IMR-90 (cell line): Measurements from ENCODE around the gene BAZ2A. TPM values are rescaled to one million over a fixed set of nuclear protein-coding genes. Genes with fewer than 3 reads are reported as not detected.

ENCODE experiments used
- ATAC-seq: fragments of 200-7000 bp; cut with Tn5 transposase; 2 replicates; pipeline ENCODE4 v1.9.1; 2020; ENCODE audit warnings: low read depth, mild to moderate bottlenecking, moderate library complexity
- BruUV-seq: library from RNA; stranded (reverse); fragments of 400-500 nt; replicated peaks from 2 replicates; lab custom pipeline; 2021; lab: Mats Ljungman, UMichigan
- CTCF ChIA-PET: fragments of 300-600 bp; formaldehyde crosslinking; extraction: SDS; loops from one replicate; lab custom pipeline; 2021; ENCODE audit warnings: antibody characterized with exemption; lab: Yijun Ruan, JAX
- POLR2A ChIA-PET: fragments of 300-600 bp; sonication (Branson Sonifier 250); formaldehyde crosslinking; loops from one replicate; lab custom pipeline; 2022; ENCODE audit warnings: antibody characterized with exemption; ENCODE audit not compliant: unreplicated experiment; lab: Charles Lee
- DNase-seq: peaks from one replicate; pipeline ENCODE4 v3.0.0; 2013
- H2AFZ ChIP-seq: replicated peaks from 2 replicates; pipeline ENCODE3; 2013; ENCODE audit warnings: low read length, mild to moderate bottlenecking; ENCODE audit not compliant: poor library complexity
- H2AK5ac ChIP-seq: 2 replicates; pipeline ENCODE4 v1.6.1; 2013; ENCODE audit warnings: low read depth, low read length, inconsistent platforms
- H2AK9ac ChIP-seq: replicated peaks from 2 replicates; pipeline ENCODE3; 2013; ENCODE audit warnings: mild to moderate bottlenecking, low read depth, low read length, moderate library complexity; ENCODE audit not compliant: poor library complexity
- H2BK120ac ChIP-seq: 2 replicates; pipeline ENCODE4 v1.6.1; 2013; ENCODE audit warnings: low read depth, low read length, inconsistent platforms
- H2BK15ac ChIP-seq: 3 replicates; pipeline ENCODE4 v1.6.1; 2013; ENCODE audit warnings: low read depth, low read length, inconsistent platforms
- H2BK20ac ChIP-seq: 2 replicates; pipeline ENCODE4 v1.6.1; 2013; ENCODE audit warnings: low read depth, mild to moderate bottlenecking, inconsistent platforms, low read length, moderate library complexity
- H2BK5ac ChIP-seq: 2 replicates; pipeline ENCODE4 v1.6.1; 2013; ENCODE audit warnings: mild to moderate bottlenecking, low read depth, low read length, inconsistent platforms; ENCODE audit not compliant: poor library complexity, severe bottlenecking
- H3K14ac ChIP-seq: replicated peaks from 2 replicates; pipeline ENCODE4 v1.6.1; 2013; ENCODE audit warnings: low read depth, low read length, inconsistent platforms
- H3K18ac ChIP-seq: 2 replicates; pipeline ENCODE4 v1.6.1; 2013; ENCODE audit warnings: low read depth, low read length, control low read depth
- H3K23ac ChIP-seq: 2 replicates; pipeline ENCODE4 v1.6.1; 2013; ENCODE audit warnings: low read depth, low read length, inconsistent platforms
- H3K27ac ChIP-seq: 2 replicates; pipeline ENCODE4 v1.5.1; 2013; ENCODE audit warnings: mild to moderate bottlenecking, control low read depth, low read length; ENCODE audit not compliant: insufficient read depth
- H3K27me3 ChIP-seq: 2 replicates; pipeline ENCODE4 v1.6.1; 2013; ENCODE audit warnings: low read length; ENCODE audit not compliant: control insufficient read depth, insufficient read depth
- H3K36me3 ChIP-seq: 2 replicates; pipeline ENCODE4 v1.6.1; 2013; ENCODE audit warnings: low read length, mixed read lengths; ENCODE audit not compliant: control insufficient read depth, insufficient read depth
- H3K4ac ChIP-seq: 2 replicates; pipeline ENCODE4 v1.6.1; 2013; ENCODE audit warnings: low read depth, low read length, inconsistent platforms
- H3K4me1 ChIP-seq: 2 replicates; pipeline ENCODE4 v1.6.1; 2013; ENCODE audit warnings: low read length, mixed read lengths; ENCODE audit not compliant: control insufficient read depth, insufficient read depth
- H3K4me2 ChIP-seq: 2 replicates; pipeline ENCODE4 v1.6.1; 2013; ENCODE audit warnings: low read depth, mild to moderate bottlenecking, control low read depth, low read length, moderate library complexity
- H3K4me3 ChIP-seq: 2 replicates; pipeline ENCODE4 v1.5.1; 2013; ENCODE audit warnings: low read depth, mild to moderate bottlenecking, control low read depth, low read length, moderate library complexity; ENCODE audit not compliant: insufficient read depth
- H3K56ac ChIP-seq: 2 replicates; pipeline ENCODE4 v1.6.1; 2013; ENCODE audit warnings: low read length, inconsistent platforms; ENCODE audit not compliant: insufficient read depth; ENCODE audit errors: extremely low read depth
- H3K79me1 ChIP-seq, 2 experiments: 2 replicates each; pipeline ENCODE4 v1.6.1; 2013; ENCODE audit warnings: low read length in 2 of 2, inconsistent platforms in 1 of 2, low read depth in 1 of 2
- H3K9ac ChIP-seq: 2 replicates; pipeline ENCODE4 v1.6.1; 2013; ENCODE audit warnings: low read depth, low read length, control low read depth
- H3K9me1 ChIP-seq: 2 replicates; pipeline ENCODE4 v1.6.1; 2013; ENCODE audit warnings: low read length, inconsistent platforms; ENCODE audit not compliant: insufficient read depth
- H3K9me3 ChIP-seq: 2 replicates; pipeline ENCODE4 v1.6.1; 2013; ENCODE audit warnings: low read length; ENCODE audit not compliant: control insufficient read depth, insufficient read depth
- H4K20me1 ChIP-seq: 2 replicates; pipeline ENCODE4 v1.6.1; 2013; ENCODE audit warnings: low read length, inconsistent platforms; ENCODE audit not compliant: insufficient read depth
- H4K5ac ChIP-seq: 2 replicates; pipeline ENCODE4 v1.6.1; 2013; ENCODE audit warnings: mild to moderate bottlenecking, low read depth, low read length, control low read depth
- H4K8ac ChIP-seq, 2 experiments: 2 replicates each; pipeline ENCODE4 v1.6.1; 2013; ENCODE audit warnings: low read depth in 2 of 2, low read length in 2 of 2, control low read depth in 1 of 2, inconsistent platforms in 1 of 2
- H4K91ac ChIP-seq: 2 replicates; pipeline ENCODE4 v1.6.1; 2013; ENCODE audit warnings: low read depth, low read length, inconsistent platforms; ENCODE audit not compliant: insufficient read depth
- CEBPB ChIP-seq: IDR thresholded peaks from 2 replicates; pipeline ENCODE4 v1.6.1; 2012; ENCODE audit warnings: low read depth, low read length, improper control_type of control experiment
- CHD1 ChIP-seq: IDR thresholded peaks from 2 replicates; pipeline ENCODE4 v1.6.1; 2012; ENCODE audit warnings: low read depth, low read length, improper control_type of control experiment
- NFE2L2 ChIP-seq: fragments of 150-350 bp; IDR thresholded peaks from 2 replicates; pipeline ENCODE4 v1.6.1; 2016; ENCODE audit warnings: low read depth, mild to moderate bottlenecking, low read length
- RAD21 ChIP-seq: IDR thresholded peaks from 2 replicates; pipeline ENCODE4 v1.6.1; 2012; ENCODE audit warnings: low read length, improper control_type of control experiment
- RCOR1 ChIP-seq: IDR thresholded peaks from 2 replicates; pipeline ENCODE4 v1.6.1; 2012; ENCODE audit warnings: mild to moderate bottlenecking, low read length, improper control_type of control experiment; ENCODE audit not compliant: insufficient replicate concordance
- dilution Hi-C: fragments of 300-500 bp; cut with HindIII; formaldehyde crosslinking; loops from one replicate; pipeline ENCODE4 v1.14.3; 2018; ENCODE audit warnings: low sequenced_read_pairs; ENCODE audit not compliant: unreplicated experiment
- in situ Hi-C: fragments of 300-500 bp; cut with MboI; formaldehyde crosslinking; loops from 3 replicates; pipeline ENCODE4 v1.14.3; 2019; ENCODE audit warnings: low sequenced_read_pairs, inconsistent platforms, mixed read lengths
- intact Hi-C: fragments of 100-400 bp; cut with micrococcal nuclease; formaldehyde crosslinking; loops from 2 replicates; pipeline ENCODE4 v1.10.0; 2022
- polyA plus RNA-seq, 3 experiments: library from polyadenylated mRNA; depleted of rRNA; stranded (reverse); fragments of >200 nt; gene quantifications; 2 replicates each; pipeline ENCODE4 v1.2.3, GENCODE V29; 2012; ENCODE audit warnings: low replicate concordance in 1 of 3
- total RNA-seq: library from RNA; depleted of rRNA; stranded (reverse); fragments of >200 nt; gene quantifications from 2 replicates; pipeline ENCODE4 v1.2.3, GENCODE V29; 2012

The BAZ2A gene
- total and polyA plus RNA-seq, 2 of the 4 experiments (the other 2 are of a cell fraction): 15.4 to 42.8 TPM

GRCh38 chr12:56626701-56627100 lies 3.4 kb downstream of the BAZ2A start:
- POLR2A ChIA-PET: no interaction called here
- TF ChIP-seq NFE2L2 (no peak), CEBPB (no peak), RCOR1 (no peak), RAD21 (no peak), CHD1 (no peak)

More at GRCh38 chr12:56626701-56627100, 3.4 kb downstream of the BAZ2A start:
- Histone ChIP-seq H2AFZ (no peak overlapping the region), H2BK5ac (no peak overlapping the region), H3K36me3 (peaks cover 11% of the 10 kb centered on the region), H3K14ac (no peak overlapping the region), H3K4me1 (peaks cover 9% of the 10 kb centered on the region), H3K4me2 (no peak overlapping the region), H3K56ac (no peak overlapping the region), H4K91ac (no peak overlapping the region), H4K5ac (no peak overlapping the region), H4K8ac (no peak overlapping the region), H3K4ac (no peak overlapping the region), H3K9ac (no peak overlapping the region), H3K27ac (no peak overlapping the region), H3K79me1 (peaks cover 3 to 64% of the 10 kb centered on the region in 2 experiments), H3K4me3 (no peak overlapping the region), H3K9me3 (no peaks in the 10 kb centered on the region), H2BK20ac (no peak overlapping the region), H4K20me1 (peaks cover 85% of the 10 kb centered on the region), H3K9me1 (peaks cover 9% of the 10 kb centered on the region), H2AK5ac (no peak overlapping the region), H3K27me3 (no peaks in the 10 kb centered on the region), H3K18ac (no peak overlapping the region), H2BK120ac (no peak overlapping the region), H3K23ac (0 out of 2 replicates have a peak overlapping the region, but pooled peaks have one; percentile 41), H2AK9ac (no peak overlapping the region), H2BK15ac (no peak overlapping the region)
- dilution Hi-C loops (no loop called here), in situ Hi-C loops (no loop called here), intact Hi-C loops (no loop called here)
- no TSS peak for BruUV-seq
- ATAC-seq: no peak
- CTCF ChIA-PET: interaction anchor here (0.6 to 1.7 kb wide), 2 partner anchors 10 to 170 kb away, joined by 6 to 8 read pairs; no protein-coding TSS in a partner anchor
- DNase-seq: no peak
